Motor neuron (in vitro differentiated cells): ENCODE measurements around the gene RFTN2. TPM values are rescaled to one million over a fixed set of nuclear protein-coding genes. Genes with fewer than 3 reads are reported as not detected.

ENCODE experiments used
- ATAC-seq, 8 experiments: fragments of 200-7000 bp; cut with Tn5 transposase; replicated peaks in 6 of 8; 2 replicates each; pipeline ENCODE4 v1.8.0; 2021; ENCODE audit warnings: mild to moderate bottlenecking in 8 of 8, moderate library complexity in 8 of 8
- H3K27ac ChIP-seq, 2 donors: fragments of 250-450 bp; sonication (Bioruptor Pico); 2 replicates each; pipeline ENCODE4 v1.9.0; 2021; ENCODE audit warnings: antibody characterized with exemption in 2 of 2, mild to moderate bottlenecking in 2 of 2, moderate library complexity in 1 of 2
- H3K4me1 ChIP-seq, 2 donors: fragments of 250-450 bp; sonication (Bioruptor Pico); replicated peaks in 1 of 2; 2 replicates each; pipeline ENCODE4 v1.6.1; 2021; ENCODE audit warnings: antibody characterized with exemption in 2 of 2, mild to moderate bottlenecking in 2 of 2, moderate library complexity in 1 of 2
- H3K4me3 ChIP-seq, 5 donors: fragments of 250-450 bp; sonication (Bioruptor Pico); 2 replicates each; pipeline ENCODE4 v1.9.0; 2021; ENCODE audit warnings: antibody characterized with exemption in 5 of 5, mild to moderate bottlenecking in 5 of 5, moderate library complexity in 4 of 5
- WGBS, 10 experiments: fragments of 450-650 bp; shearing (Covaris generic); methylation state at CpG; one replicate each; pipeline ENCODE4 v1.0.0; 2022; 5-methylcytosine and 5-hydroxymethylcytosine counted together
- in situ Hi-C, 9 experiments: fragments of 400-800 bp; cut with MboI; loops; one replicate each; pipeline ENCODE4 v1.15.0; 2021; ENCODE audit warnings: low sequenced_read_pairs in 9 of 9, low pct_unique_long_range_greater_than_20kb in 2 of 9; ENCODE audit not compliant: unreplicated experiment in 9 of 9
- total RNA-seq, 8 experiments: library from RNA; unstranded; fragments of 300-600 nt; gene quantifications; 2 replicates each; pipeline versions ENCODE4 v1.2.3 to v1.2.4, GENCODE V29; 2022

Gene RFTN2
- total RNA-seq, 8 experiments from 2014 or later, result 0.63 to 22.7 (median 2.3) TPM

DNA sequence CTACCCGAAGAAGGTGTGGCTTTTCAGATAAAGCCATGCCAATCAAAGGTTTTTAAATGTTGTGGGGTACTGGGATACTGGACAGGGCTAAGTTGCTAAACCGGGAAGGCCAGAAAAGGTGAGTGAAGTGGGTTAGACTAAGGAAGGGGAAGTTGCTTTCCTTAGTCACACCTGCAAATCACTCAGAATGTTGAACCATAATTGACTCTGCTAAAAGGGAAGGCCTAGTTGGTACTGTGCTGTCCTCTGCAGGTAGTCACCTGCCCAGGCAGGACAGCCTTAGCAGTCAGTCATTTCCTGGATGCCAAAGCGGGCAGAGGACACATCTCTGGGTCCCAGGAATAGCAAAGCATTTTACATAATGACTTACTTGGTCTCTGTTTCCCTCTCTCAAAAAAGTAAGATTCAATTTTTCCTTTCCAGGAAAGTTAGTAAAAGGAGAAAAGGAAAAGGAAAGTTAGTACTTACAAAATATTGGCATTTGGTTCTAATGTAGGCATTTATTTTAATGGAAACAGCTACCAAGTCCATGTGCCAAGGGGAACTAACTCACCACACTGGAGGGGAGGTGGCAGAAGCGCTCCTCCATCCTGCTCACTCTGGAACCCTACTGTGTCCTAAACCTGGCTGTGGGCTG is 60.3 kb downstream of the RFTN2 start:
- no peak for ATAC-seq
- 14 to 100% (median 73%) methylated on average over 1 to 4 of the region's 4 CpGs for WGBS, 10 experiments
- peaks cover 0 to 25% of the 10 kb centered on the region in 2 donors for H3K4me1 ChIP-seq
- no peak overlapping the region for H3K27ac ChIP-seq
- no peak overlapping the region for H3K4me3 ChIP-seq
- in situ Hi-C loops, result no loop called here

DNA sequence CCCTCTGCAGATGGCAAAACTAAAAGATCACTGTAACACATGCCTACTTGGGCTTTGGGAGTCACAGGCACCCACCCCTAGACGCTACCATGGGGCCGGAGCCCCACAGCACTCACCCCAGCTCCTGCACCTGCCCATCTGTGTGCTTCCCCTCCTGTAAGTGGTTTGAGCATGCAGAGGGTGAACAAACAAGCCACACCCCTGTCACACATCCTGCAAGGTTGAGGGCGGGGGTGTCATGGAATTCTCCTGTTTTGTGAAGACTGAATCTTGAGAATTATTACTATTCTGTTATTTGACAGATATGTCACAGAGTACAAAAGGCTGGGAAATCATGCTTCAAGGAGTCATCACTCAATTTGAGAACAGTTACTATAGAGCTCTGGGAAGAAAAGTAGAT is 60.9 kb downstream of the RFTN2 start:
- Histone ChIP-seq H3K4me3 (no peak overlapping the region), H3K4me1 (peaks cover 0 to 25% of the 10 kb centered on the region in 2 donors), H3K27ac (no peak overlapping the region)
- peak in 5 of 8 experiments; percentile 29 to 38 (median 35) for ATAC-seq
- 79 to 100% (median 100%) methylated on average over 1 to 2 of the region's 3 CpGs; no CpG with 5 or more reads in 7 of the 10 experiments for WGBS, 10 experiments
- in situ Hi-C loops, result no loop called here

DNA sequence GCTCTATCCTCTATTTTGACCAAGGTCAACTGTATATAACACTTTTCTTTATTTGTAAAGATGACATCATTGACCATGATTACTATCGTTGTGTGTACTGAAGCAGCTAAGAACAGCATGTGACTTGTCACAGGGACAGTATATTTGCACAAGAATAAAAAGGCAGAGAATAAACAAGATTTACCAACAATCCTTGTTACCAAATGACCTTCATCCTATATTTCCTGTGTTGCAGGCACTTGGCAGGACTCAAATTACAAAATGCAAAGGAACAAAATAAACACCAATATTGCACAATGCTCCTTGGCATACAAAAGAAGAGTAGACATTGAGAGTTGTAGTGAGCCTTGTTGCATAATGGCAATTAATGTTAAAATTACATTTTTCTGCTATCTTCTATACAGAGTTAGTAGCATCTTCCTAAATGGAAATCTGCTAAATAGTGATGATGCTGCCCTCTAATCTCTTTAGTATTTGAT is 61.8 kb downstream of the RFTN2 start:
- in situ Hi-C loops, result no loop called here
- ATAC-seq, result peak in 5 of 8 experiments; percentile 66 to 94 (median 88)
- peaks cover 0 to 25% of the 10 kb centered on the region in 2 donors for H3K4me1 ChIP-seq
- H3K4me3 ChIP-seq, result no peak overlapping the region
- WGBS, 10 experiments, result 0 to 67% (median 0%) methylated on average over 1 of the region's 1 CpG; no CpG with 5 or more reads in 3 of the 10 experiments
- H3K27ac ChIP-seq, result no peak overlapping the region

DNA sequence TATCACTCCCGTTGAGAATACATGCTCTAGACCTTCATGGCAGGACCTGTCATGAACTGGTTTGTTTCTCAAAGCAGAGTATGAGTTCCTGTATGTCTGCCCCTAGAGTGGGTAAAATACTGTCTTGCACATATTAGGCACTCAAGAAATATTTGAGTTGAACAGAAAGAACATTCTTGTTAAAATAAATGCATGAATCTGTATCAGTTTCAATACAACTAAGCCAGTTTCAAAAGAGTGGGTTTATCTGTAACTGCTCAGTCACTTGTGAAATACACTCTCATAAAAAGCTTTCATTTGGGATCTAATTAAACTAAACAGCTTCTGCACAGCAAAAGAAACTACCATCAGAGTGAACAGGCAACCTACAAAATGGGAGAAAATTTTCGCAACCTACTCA is 69.2 kb downstream of the RFTN2 start:
- Histone ChIP-seq H3K4me1 (peaks cover 0 to 6% of the 10 kb centered on the region in 2 donors), H3K4me3 (no peak overlapping the region), H3K27ac (no peak overlapping the region)
- in situ Hi-C loops, result no loop called here
- no peak for ATAC-seq
- WGBS, 10 experiments, result 50 to 100% (median 89%) methylated on average over 1 of the region's 2 CpGs; no CpG with 5 or more reads in 3 of the 10 experiments

DNA sequence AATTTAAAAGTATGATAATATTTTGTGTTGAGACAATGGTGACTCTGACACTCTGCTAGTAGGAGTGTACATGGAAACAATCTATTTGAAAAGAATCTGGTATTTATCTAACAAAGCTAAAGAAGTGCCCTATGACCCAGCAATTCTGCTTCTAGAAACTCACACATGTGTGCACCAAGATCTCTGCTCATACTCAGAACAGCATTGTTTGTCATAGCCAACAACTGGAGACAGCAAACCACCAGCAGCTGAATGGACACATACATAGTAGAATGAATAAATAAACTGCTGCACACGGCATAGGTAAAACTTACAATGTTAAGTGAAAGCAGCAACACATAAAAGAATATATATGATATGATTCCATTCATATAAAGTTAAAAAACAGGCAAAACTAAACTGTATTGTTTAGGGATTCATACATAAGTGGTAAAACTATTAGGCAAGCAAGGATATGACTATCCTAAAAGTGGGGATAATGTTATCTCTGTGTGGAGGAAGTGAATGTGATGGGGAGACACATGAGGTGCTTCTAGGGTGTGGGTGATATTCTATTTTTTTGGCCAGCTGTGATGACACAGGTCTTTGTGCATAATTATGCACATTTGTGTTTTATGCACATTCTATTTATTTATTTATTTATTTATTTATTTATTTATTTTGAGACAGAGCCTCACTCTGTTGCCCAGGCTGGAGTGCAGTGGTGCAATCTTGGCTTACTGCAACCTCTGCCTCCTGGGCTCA is 71.1 kb downstream of the RFTN2 start:
- WGBS, 10 experiments, result 33 to 100% (median 84%) methylated on average over 1 of the region's 1 CpG; no CpG with 5 or more reads in 4 of the 10 experiments
- in situ Hi-C loops, result no loop called here
- Histone ChIP-seq H3K27ac (no peak overlapping the region), H3K4me3 (no peak overlapping the region), H3K4me1 (peaks cover 0 to 6% of the 10 kb centered on the region in 2 donors)
- ATAC-seq, result peak in 4 of 8 experiments; percentile 54 to 92 (median 82)

DNA sequence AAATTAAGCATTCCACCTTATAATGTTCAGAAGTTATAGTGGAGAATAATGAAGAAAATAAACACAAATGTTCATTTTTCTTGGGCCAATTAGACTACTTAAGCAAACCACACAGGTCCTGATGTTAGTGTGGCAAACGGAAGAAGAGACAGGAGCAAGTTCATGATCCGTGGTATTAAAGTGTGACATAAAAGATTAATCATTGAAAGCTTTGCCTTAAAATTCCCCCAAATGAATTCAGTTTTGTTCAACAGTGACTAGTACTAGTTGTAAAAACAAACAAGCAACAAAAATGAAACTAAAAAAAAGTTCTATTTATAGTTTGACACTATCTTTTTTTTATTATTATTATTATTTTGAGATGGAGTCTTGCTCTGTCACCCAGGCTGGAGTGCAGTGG is 73.7 kb downstream of the RFTN2 start:
- in situ Hi-C loops, result no loop called here

GRCh38 chr2:197600306-197600705 is 75.1 kb downstream of the RFTN2 start:
- no peak for ATAC-seq
- Histone ChIP-seq H3K4me1 (peaks cover 21 to 29% of the 10 kb centered on the region in 2 donors), H3K27ac (no peak overlapping the region), H3K4me3 (no peak overlapping the region)
- WGBS, 10 experiments, result 38 to 100% (median 94%) methylated on average over 2 to 4 of the region's 5 CpGs; no CpG with 5 or more reads in 1 of the 10 experiments
- in situ Hi-C loops, result no loop called here

More for the DNA sequence above, 73.7 kb downstream of the RFTN2 start:
- 54 to 100% (median 67%) methylated on average over 1 to 2 of the region's 2 CpGs; no CpG with 5 or more reads in 2 of the 10 experiments for WGBS, 10 experiments
- H3K4me1 ChIP-seq, result peaks cover 10 to 20% of the 10 kb centered on the region in 2 donors
- no peak overlapping the region for H3K27ac ChIP-seq
- no peak overlapping the region for H3K4me3 ChIP-seq
- ATAC-seq, result no peak

DNA sequence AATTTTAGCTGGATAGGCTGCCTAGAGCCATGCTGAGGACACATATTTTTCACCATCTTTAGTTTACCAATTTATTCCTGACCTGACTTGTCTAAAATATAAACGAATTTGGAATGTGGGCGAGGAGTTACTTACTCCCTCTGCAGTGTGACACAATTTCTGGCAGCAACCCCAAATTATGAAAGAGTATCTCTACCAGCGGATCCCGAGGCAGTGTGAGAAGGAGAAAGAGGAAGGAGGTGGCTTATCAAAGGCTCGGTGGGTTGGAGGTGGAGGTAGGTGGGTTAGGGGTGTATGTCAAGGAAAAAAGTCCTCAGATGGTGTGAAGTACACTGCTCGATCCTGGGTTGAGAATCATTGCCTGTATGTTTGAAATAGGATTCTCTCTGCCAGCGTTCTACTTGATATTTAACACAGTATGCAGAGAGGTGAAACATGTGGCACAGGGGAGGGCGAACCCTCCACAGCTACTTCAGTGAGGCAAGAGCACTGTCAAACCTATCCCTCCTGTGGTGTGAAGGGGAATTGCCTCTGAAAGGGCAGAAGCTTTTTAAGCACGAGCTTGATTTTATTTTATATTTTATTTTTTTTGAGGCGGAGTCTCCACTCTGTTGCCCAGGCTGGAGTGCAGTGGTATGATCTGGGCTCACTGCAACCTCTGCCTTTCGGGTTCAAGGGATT is 76.0 kb downstream of the RFTN2 start:
- peak in 3 of 8 experiments; percentile 66 to 96 (median 79) for ATAC-seq
- in situ Hi-C loops, result no loop called here
- H3K4me1 ChIP-seq, result peaks cover 21 to 29% of the 10 kb centered on the region in 2 donors
- 17 to 100% (median 83%) methylated on average over 2 to 9 of the region's 11 CpGs; no CpG with 5 or more reads in 2 of the 10 experiments for WGBS, 10 experiments
- no peak overlapping the region for H3K27ac ChIP-seq
- no peak overlapping the region for H3K4me3 ChIP-seq

DNA sequence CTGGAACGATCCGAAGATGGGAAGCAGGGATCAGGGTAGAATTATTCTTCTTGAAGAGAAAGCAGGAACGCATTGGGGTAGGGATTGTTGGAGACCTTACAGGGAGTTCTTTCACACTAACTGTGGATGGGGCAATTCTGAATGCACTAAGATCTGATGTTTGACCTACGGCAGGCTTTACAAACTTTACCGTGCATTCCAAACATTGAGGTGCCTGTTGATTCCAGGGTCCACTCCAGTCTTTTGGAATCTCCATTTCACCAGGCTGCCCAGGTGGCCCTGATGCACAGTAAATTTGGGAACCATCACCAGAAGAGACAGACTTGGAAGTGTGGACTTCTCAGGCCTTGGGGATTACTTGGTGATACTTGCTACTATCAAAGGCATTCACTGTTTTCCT is 76.9 kb downstream of the RFTN2 start:
- 87 to 100% (median 96%) methylated on average over 1 to 5 of the region's 5 CpGs; no CpG with 5 or more reads in 2 of the 10 experiments for WGBS, 10 experiments
- H3K27ac ChIP-seq, result peak overlapping the region in 1 of 2 donors; percentile 83

GRCh38 chr2:197597166-197597565 is 78.2 kb downstream of the RFTN2 start:
- peak in 5 of 8 experiments; percentile 40 to 61 (median 55) for ATAC-seq
- 0 to 80% (median 55%) methylated on average over 1 to 4 of the region's 4 CpGs; no CpG with 5 or more reads in 1 of the 10 experiments for WGBS, 10 experiments
- Histone ChIP-seq H3K4me1 (peaks cover 21 to 22% of the 10 kb centered on the region in 2 donors), H3K27ac (peak overlapping the region; percentile 76 to 83), H3K4me3 (no peak overlapping the region)
- in situ Hi-C loops, result no loop called here

More for the DNA sequence above, 76.9 kb downstream of the RFTN2 start:
- in situ Hi-C loops, result no loop called here
- no peak for ATAC-seq
- Histone ChIP-seq H3K4me3 (no peak overlapping the region), H3K4me1 (peaks cover 21 to 22% of the 10 kb centered on the region in 2 donors)

- Histone ChIP-seq H3K27ac (peak overlapping the region; percentile 76 to 83), H3K4me3 (no peak overlapping the region), H3K4me1 (peaks cover 21 to 22% of the 10 kb centered on the region in 2 donors)
- in situ Hi-C loops, result no loop called here
- peak in 7 of 8 experiments; percentile 21 to 97 (median 97) for ATAC-seq
- 0 to 44% (median 7%) methylated on average over 1 of the region's 1 CpG; no CpG with 5 or more reads in 2 of the 10 experiments for WGBS, 10 experiments
Observed at GRCh38 chr2:197596766-197597165, 78.6 kb downstream of the RFTN2 start.

DNA sequence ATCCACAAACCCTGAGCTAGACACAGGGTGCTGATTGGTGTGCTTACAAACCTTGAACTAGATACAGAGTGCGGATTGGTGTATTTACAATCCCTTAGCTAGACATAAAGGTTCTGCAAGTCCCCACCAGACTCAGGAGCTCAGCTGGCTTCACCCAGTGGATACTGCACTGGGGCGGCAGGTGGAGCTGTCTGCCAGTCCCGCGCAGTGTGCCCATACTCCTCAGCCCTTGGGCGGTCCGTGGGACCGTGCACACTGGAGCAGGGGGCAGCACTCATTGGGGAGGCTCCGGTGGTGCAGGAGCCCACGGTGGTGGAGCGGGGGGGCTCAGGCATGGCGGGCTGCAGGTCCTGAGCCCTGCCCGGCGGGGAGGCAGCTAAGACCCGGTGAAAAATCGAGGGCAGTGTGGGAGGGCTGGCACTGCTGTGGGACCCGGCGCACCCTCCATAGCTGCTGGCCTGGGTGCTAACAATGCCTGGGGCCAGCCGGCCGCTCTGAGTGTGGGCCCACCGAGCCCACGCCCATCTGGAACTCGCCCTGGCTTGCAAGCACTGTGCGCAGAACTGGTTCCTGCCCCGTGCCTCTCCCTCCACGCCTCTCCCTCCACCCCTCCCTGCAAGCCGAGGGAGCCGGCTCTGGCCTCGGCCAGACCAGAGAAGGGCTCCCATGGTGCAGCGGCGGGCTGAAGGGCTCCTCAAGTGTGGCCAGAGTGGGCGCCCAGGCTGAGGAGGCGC is 83.9 kb downstream of the RFTN2 start:
- in situ Hi-C loops, result no loop called here
- ATAC-seq, result no peak
- WGBS, 10 experiments, result 70 to 100% (median 94%) methylated on average over 2 to 4 of the region's 32 CpGs; no CpG with 5 or more reads in 6 of the 10 experiments
- Histone ChIP-seq H3K4me3 (no peak overlapping the region), H3K27ac (no peak overlapping the region), H3K4me1 (peaks cover 8 to 10% of the 10 kb centered on the region in 2 donors)
